ENCODE data around the gene SIGLEC8. TPM values are rescaled to one million over a fixed set of nuclear protein-coding genes. Genes with fewer than 3 reads are reported as not detected.
"Not testable (repeated sequence)": the region's sequence is repeated elsewhere in the genome, so short reads cannot be mapped to it uniquely, and the experiment has no call there.

Gene SIGLEC8
- total RNA-seq, 1 donor from 2014 or later = not detected

- DNase-seq (ENCODE audit: low spot score) = no peak
- H3K27ac Mint-ChIP-seq (ENCODE audit: unreplicated experiment) = no peak overlapping the region
- no peaks in the 10 kb centered on the region for H3K36me3 Mint-ChIP-seq (ENCODE audit: low read depth)
- TF ChIP-seq CTCF (IDR thresholded peaks at IDR 0.05) = no peak
- peaks cover 12% of the 10 kb centered on the region for H3K27me3 Mint-ChIP-seq (ENCODE audit: low read depth)
- no peaks in the 10 kb centered on the region for H3K4me1 Mint-ChIP-seq (ENCODE audit: low read depth)
- H3K4me3 Mint-ChIP-seq (ENCODE audit: unreplicated experiment) = no peak overlapping the region
- H3K9me3 Mint-ChIP-seq (ENCODE audit: low read depth) = peaks cover 3% of the 10 kb centered on the region
Observed at GRCh38 chr19:51468545-51468920, 10.3 kb upstream of the SIGLEC8 start.

GRCh38 chr19:51467864-51468544, 9.8 kb upstream of the SIGLEC8 start:
- H3K4me1 Mint-ChIP-seq (ENCODE audit: low read depth) = no peaks in the 10 kb centered on the region
- peaks cover 13% of the 10 kb centered on the region for H3K27me3 Mint-ChIP-seq (ENCODE audit: low read depth)
- H3K27ac Mint-ChIP-seq (ENCODE audit: unreplicated experiment) = no peak overlapping the region

GRCh38 chr19:51466723-51467122, 8.5 kb upstream of the SIGLEC8 start:
- peaks cover 9% of the 10 kb centered on the region for H3K27me3 Mint-ChIP-seq (ENCODE audit: low read depth)
- no peak overlapping the region for H3K27ac Mint-ChIP-seq (ENCODE audit: unreplicated experiment)
- H3K4me3 Mint-ChIP-seq (ENCODE audit: unreplicated experiment) = no peak overlapping the region
- peaks cover 3% of the 10 kb centered on the region for H3K9me3 Mint-ChIP-seq (ENCODE audit: low read depth)
- H3K4me1 Mint-ChIP-seq (ENCODE audit: low read depth) = no peaks in the 10 kb centered on the region
- DNase-seq (ENCODE audit: low spot score) = no peak
- H3K36me3 Mint-ChIP-seq (ENCODE audit: low read depth) = no peaks in the 10 kb centered on the region
- TF ChIP-seq CTCF (IDR thresholded peaks at IDR 0.05) = no peak

More at GRCh38 chr19:51467864-51468544, 9.8 kb upstream of the SIGLEC8 start:
- DNase-seq (ENCODE audit: low spot score) = no peak
- Mint-ChIP-seq H3K4me3 (ENCODE audit: unreplicated experiment) (no peak overlapping the region), H3K36me3 (ENCODE audit: low read depth) (no peaks in the 10 kb centered on the region), H3K9me3 (ENCODE audit: low read depth) (peaks cover 3% of the 10 kb centered on the region)
- TF ChIP-seq CTCF (IDR thresholded peaks at IDR 0.05) = no peak

GRCh38 chr19:51463976-51464581, 5.8 kb upstream of the SIGLEC8 start:
- not testable (repeated sequence) for H3K4me3 Mint-ChIP-seq (ENCODE audit: unreplicated experiment); DNase-seq (ENCODE audit: low spot score); H3K27me3 Mint-ChIP-seq (ENCODE audit: low read depth); H3K27ac Mint-ChIP-seq (ENCODE audit: unreplicated experiment); H3K36me3 Mint-ChIP-seq (ENCODE audit: low read depth); H3K9me3 Mint-ChIP-seq (ENCODE audit: low read depth); H3K4me1 Mint-ChIP-seq (ENCODE audit: low read depth)

- Mint-ChIP-seq H3K4me1 (ENCODE audit: low read depth) (no peaks in the 10 kb centered on the region), H3K36me3 (ENCODE audit: low read depth) (no peaks in the 10 kb centered on the region), H3K27me3 (ENCODE audit: low read depth) (peaks cover 8% of the 10 kb centered on the region), H3K27ac (ENCODE audit: unreplicated experiment) (no peak overlapping the region), H3K4me3 (ENCODE audit: unreplicated experiment) (no peak overlapping the region), H3K9me3 (ENCODE audit: low read depth) (peaks cover 3% of the 10 kb centered on the region)
- DNase-seq (ENCODE audit: low spot score) = no peak
- TF ChIP-seq CTCF (IDR thresholded peaks at IDR 0.05) = no peak
Observed at GRCh38 chr19:51462681-51463080, 4.4 kb upstream of the SIGLEC8 start.

- TF ChIP-seq CTCF (IDR thresholded peaks at IDR 0.05) = no peak
- Mint-ChIP-seq H3K9me3 (ENCODE audit: low read depth) (peaks cover 3% of the 10 kb centered on the region), H3K4me1 (ENCODE audit: low read depth) (no peaks in the 10 kb centered on the region), H3K36me3 (ENCODE audit: low read depth) (no peaks in the 10 kb centered on the region), H3K27ac (ENCODE audit: unreplicated experiment) (no peak overlapping the region), H3K4me3 (ENCODE audit: unreplicated experiment) (no peak overlapping the region), H3K27me3 (ENCODE audit: low read depth) (peaks cover 6% of the 10 kb centered on the region)
- no peak for DNase-seq (ENCODE audit: low spot score)
Observed at GRCh38 chr19:51462276-51462675, 4.0 kb upstream of the SIGLEC8 start.
